Activated B cell treated with CpG ODN at 0.5 μM for 24 hours (primary cell): ENCODE results near the gene SLC22A12. TPM values are rescaled to one million over a fixed set of nuclear protein-coding genes. Genes with fewer than 3 reads are reported as not detected.

Source experiments
- ATAC-seq: fragments of 200-7000 bp; cut with Tn5 transposase; one replicate; pipeline ENCODE4 v1.10.0; 2021; ENCODE audit warnings: low read depth, mild to moderate bottlenecking, moderate library complexity
- CTCF ChIA-PET: fragments of 350-600 bp; sonication (Branson Sonifier 250); formaldehyde crosslinking; loops from one replicate; lab custom pipeline; 2021; ENCODE audit warnings: antibody characterized with exemption; lab: Charles Lee
- POLR2A ChIA-PET: fragments of 350-600 bp; sonication (Branson Sonifier 250); formaldehyde crosslinking; loops from one replicate; lab custom pipeline; 2021; ENCODE audit warnings: antibody characterized with exemption; lab: Charles Lee
- DNase-seq: peaks from one replicate; pipeline ENCODE4 v3.0.0; 2022
- H3K27ac Mint-ChIP-seq: one replicate; pipeline ENCODE4 v1.8.0; 2020; ENCODE audit warnings: mixed read lengths
- H3K27me3 Mint-ChIP-seq: one replicate; pipeline ENCODE4 v1.8.0; 2021; ENCODE audit warnings: mixed read lengths
- H3K36me3 Mint-ChIP-seq: one replicate; pipeline ENCODE4 v1.8.0; 2021; ENCODE audit warnings: low read depth, mixed read lengths
- H3K4me1 Mint-ChIP-seq: one replicate; pipeline ENCODE4 v1.8.0; 2021; ENCODE audit warnings: mixed read lengths
- H3K4me3 Mint-ChIP-seq: one replicate; pipeline ENCODE4 v1.8.0; 2020; ENCODE audit warnings: mild to moderate bottlenecking, mixed read lengths
- H3K9me3 Mint-ChIP-seq: one replicate; pipeline ENCODE4 v1.8.0; 2020; ENCODE audit warnings: mixed read lengths
- intact Hi-C: fragments of 100-400 bp; cut with micrococcal nuclease; formaldehyde crosslinking; loops from one replicate; pipeline ENCODE4 v1.15.1; 2024
- total RNA-seq: library from RNA; stranded (reverse); gene quantifications from 2 replicates; pipeline ENCODE4 v1.2.3, GENCODE V29; 2022
- TF ChIP-seq, protein P1 (sequence below): fragments of 200-600 bp; IDR thresholded peaks from one replicate; pipeline ENCODE4 v1.8.0; 2022; ENCODE audit warnings: antibody characterized with exemption, mild to moderate bottlenecking

Gene SLC22A12
- total RNA-seq, 1 donor from 2014 or later: not detected

DNA sequence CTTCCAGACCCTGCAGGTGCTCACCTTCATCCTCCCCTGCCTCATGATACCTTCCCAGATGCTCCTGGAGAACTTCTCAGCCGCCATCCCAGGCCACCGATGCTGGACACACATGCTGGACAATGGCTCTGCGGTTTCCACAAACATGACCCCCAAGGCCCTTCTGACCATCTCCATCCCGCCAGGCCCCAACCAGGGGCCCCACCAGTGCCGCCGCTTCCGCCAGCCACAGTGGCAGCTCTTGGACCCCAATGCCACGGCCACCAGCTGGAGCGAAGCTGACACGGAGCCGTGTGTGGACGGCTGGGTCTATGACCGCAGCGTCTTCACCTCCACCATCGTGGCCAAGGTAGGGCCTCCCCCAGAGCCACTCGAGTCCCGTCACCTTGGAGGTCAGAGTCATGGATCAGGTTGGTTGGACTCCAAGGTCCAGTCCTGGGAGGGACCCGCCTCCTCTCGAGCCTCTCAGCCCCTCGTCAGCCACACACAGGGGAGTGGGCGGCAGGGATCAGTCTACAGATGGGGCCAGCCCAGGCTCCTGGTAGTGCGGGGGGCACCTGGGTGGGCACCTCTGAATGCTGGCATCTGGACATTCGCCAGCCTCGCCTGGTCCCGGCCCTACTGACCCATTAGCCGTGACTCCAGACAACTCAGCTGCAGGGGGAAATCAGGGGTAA lies 34.8 kb upstream of the SLC22A12 start:
- no peak for DNase-seq
- peaks cover 1% of the 10 kb centered on the region for H3K27me3 Mint-ChIP-seq
- no peak for ATAC-seq
- ChIA-PET POLR2A (no interaction called here), CTCF (no interaction called here)
- no peaks in the 10 kb centered on the region for H3K36me3 Mint-ChIP-seq
- no peak overlapping the region for H3K4me3 Mint-ChIP-seq
- TF ChIP-seq, protein P1, sequence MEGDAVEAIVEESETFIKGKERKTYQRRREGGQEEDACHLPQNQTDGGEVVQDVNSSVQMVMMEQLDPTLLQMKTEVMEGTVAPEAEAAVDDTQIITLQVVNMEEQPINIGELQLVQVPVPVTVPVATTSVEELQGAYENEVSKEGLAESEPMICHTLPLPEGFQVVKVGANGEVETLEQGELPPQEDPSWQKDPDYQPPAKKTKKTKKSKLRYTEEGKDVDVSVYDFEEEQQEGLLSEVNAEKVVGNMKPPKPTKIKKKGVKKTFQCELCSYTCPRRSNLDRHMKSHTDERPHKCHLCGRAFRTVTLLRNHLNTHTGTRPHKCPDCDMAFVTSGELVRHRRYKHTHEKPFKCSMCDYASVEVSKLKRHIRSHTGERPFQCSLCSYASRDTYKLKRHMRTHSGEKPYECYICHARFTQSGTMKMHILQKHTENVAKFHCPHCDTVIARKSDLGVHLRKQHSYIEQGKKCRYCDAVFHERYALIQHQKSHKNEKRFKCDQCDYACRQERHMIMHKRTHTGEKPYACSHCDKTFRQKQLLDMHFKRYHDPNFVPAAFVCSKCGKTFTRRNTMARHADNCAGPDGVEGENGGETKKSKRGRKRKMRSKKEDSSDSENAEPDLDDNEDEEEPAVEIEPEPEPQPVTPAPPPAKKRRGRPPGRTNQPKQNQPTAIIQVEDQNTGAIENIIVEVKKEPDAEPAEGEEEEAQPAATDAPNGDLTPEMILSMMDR: no peak
- no peak overlapping the region for H3K27ac Mint-ChIP-seq
- intact Hi-C loops: no loop called here
- H3K9me3 Mint-ChIP-seq: no peaks in the 10 kb centered on the region
- peaks cover 15% of the 10 kb centered on the region for H3K4me1 Mint-ChIP-seq

DNA sequence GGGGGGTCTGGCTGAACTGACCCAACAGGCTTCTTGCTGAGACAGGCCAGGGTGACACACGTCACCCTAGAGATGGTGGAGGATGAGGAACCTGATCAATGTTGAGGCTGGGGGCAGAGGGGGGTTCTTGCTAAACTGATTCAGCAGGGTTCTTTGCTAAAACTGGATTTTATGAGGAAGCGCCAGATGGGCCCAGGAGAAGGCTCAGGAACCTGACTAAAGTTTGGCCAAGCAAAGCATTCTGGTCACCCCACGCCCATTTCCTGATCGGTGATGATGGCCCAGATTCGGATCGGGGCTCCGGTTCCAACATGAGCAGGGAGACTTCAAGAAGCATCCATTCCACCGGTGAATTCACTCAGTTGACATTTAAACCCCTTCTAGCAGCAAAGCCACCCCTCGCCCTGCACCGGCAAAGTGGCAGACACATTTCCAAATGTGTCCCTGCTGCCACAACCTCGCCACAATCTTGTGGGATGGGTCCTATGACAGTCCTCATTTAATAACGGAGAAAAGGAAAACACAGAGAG lies 34.2 kb upstream of the SLC22A12 start:
- ATAC-seq (no peak), DNase-seq (no peak)
- ChIA-PET POLR2A (no interaction called here), CTCF (no interaction called here)
- Mint-ChIP-seq H3K9me3 (no peaks in the 10 kb centered on the region), H3K27me3 (peaks cover 1% of the 10 kb centered on the region), H3K4me1 (peaks cover 15% of the 10 kb centered on the region), H3K4me3 (no peak overlapping the region), H3K27ac (no peak overlapping the region), H3K36me3 (no peaks in the 10 kb centered on the region)
- TF ChIP-seq, protein P1: no peak
- intact Hi-C loops: no loop called here

DNA sequence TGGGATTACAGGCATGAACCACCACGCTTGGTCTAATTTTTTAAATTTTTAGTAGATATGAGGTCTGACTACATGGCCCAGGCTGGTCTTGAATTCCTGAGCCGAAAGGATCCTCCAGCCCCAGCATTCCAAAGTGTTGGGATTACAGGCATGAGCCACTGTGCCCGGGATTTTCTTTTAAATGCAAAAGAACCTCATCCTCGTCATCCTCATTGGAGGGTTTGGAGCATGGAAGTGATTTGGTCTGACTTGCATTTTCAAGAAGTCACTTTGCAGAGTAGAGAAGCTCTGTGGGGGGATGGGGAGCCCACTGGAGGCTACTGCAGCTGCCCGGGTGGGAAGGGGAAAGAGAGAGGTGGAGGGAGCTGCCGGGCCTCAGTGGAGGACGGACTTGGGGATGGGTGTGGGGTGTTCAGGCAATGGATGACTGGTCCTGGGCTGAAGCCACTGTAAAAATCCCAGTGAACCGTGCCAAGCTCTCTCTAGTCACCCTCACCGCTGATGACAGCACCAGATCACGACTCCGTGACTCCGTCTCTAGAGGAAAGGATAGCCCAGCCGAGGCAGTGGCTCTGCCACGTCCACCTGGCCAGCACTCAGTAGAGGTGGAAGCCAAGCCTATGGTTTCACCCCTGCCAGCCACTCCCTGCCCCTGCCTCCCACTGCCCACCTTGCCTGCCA lies 32.8 kb upstream of the SLC22A12 start:
- H3K36me3 Mint-ChIP-seq: no peaks in the 10 kb centered on the region
- H3K4me3 Mint-ChIP-seq: no peak overlapping the region
- no peak overlapping the region for H3K27ac Mint-ChIP-seq
- H3K4me1 Mint-ChIP-seq: peaks cover 15% of the 10 kb centered on the region
- ChIA-PET POLR2A (no interaction called here), CTCF (no interaction called here)
- intact Hi-C loops: no loop called here
- DNase-seq (no peak), ATAC-seq (no peak)
- peaks cover 1% of the 10 kb centered on the region for H3K27me3 Mint-ChIP-seq
- no peaks in the 10 kb centered on the region for H3K9me3 Mint-ChIP-seq
- TF ChIP-seq, protein P1: no peak

DNA sequence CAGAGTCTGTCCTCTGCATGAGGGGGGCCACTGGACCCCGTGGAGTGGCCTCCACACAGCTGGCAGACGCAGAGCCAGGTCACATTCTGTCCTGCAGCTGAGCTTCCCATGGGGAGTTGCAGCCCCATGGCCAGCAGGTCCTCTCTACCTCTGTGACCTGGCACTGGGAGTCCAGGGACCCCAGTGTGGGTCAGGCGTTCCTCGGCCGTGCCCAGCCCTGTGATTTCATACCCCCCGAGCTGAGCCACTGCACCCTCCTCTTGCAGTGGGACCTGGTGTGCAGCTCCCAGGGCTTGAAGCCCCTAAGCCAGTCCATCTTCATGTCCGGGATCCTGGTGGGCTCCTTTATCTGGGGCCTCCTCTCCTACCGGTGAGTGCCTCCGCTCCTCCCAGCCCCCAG lies 32.2 kb upstream of the SLC22A12 start:
- H3K27ac Mint-ChIP-seq: no peak overlapping the region
- intact Hi-C loops: no loop called here
- no peak overlapping the region for H3K4me3 Mint-ChIP-seq
- DNase-seq: no peak
- ATAC-seq: no peak
- ChIA-PET CTCF (no interaction called here), POLR2A (no interaction called here)
- TF ChIP-seq, protein P1: no peak
- H3K27me3 Mint-ChIP-seq: peaks cover 1% of the 10 kb centered on the region
- no peaks in the 10 kb centered on the region for H3K36me3 Mint-ChIP-seq
- H3K9me3 Mint-ChIP-seq: no peaks in the 10 kb centered on the region
- peaks cover 11% of the 10 kb centered on the region for H3K4me1 Mint-ChIP-seq

DNA sequence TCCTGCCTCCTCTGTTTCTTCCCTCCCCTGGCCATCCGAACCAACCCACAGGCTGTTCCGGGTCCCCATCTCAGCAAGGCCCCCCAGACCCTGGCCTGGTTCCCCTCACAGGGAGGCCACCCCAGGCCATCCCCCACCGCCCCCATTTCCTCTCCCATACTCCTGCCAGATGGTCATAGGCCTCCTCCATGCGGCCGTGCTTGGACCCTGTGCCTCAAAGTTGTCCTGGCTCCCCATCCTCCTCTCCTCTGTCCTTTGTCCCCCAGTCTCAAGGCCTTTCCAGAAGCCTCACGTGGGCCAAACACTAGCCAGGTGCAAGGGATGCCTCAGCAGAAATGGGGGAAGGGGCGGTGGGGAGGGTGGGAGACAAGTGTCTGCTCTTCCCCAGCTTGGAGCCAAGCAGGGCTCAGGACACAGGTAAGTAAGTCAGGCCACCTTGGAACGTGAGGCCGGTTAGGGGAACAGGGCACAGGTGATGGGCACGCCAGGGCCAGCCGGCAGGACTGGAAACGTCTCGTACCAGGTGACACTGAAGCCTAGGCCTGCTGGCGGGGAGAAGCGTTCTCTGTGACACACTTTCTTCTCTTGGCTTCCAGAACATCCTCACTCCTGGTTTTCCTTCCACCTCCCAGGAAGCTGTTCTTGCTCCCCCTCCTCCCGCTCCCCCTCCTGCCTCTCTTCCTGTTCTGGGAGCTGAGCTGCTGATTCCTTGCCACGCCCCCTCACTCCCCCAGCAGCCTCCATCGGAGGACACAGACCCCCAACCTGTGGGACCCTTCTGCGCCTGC lies 31.5 kb upstream of the SLC22A12 start:
- intact Hi-C loops: no loop called here
- H3K9me3 Mint-ChIP-seq: no peaks in the 10 kb centered on the region
- no peak overlapping the region for H3K27ac Mint-ChIP-seq
- peaks cover 9% of the 10 kb centered on the region for H3K4me1 Mint-ChIP-seq
- H3K4me3 Mint-ChIP-seq: no peak overlapping the region
- ATAC-seq (no peak), DNase-seq (no peak)
- TF ChIP-seq, protein P1: no peak
- no peaks in the 10 kb centered on the region for H3K36me3 Mint-ChIP-seq
- peaks cover 1% of the 10 kb centered on the region for H3K27me3 Mint-ChIP-seq
- CTCF ChIA-PET: no interaction called here
- POLR2A ChIA-PET: no interaction called here
